ENCODE results near the gene NR1D2. TPM values are rescaled to one million over a fixed set of nuclear protein-coding genes. Genes with fewer than 3 reads are reported as not detected.

The NR1D2 gene
- total RNA-seq, 1 experiment from 2014 or later, result 24.0 TPM

GRCh38 chr3:23995219-23995618 lies 50.1 kb downstream of the NR1D2 start:
- Histone ChIP-seq H3K27me3 (ENCODE audit: insufficient read depth, low read length) (no peaks in the 10 kb centered on the region), H4K20me1 (ENCODE audit: control insufficient read depth, insufficient read depth, insufficient read length) (no peaks in the 10 kb centered on the region), H3T11ph (ENCODE audit: low read length) (no peak overlapping the region), H2BK15ac (ENCODE audit: low read depth, low read length) (no peak overlapping the region), H4K8ac (replicated peaks; ENCODE audit: insufficient read length, low read depth, low read length) (no peak overlapping the region), H2BK5ac (ENCODE audit: insufficient read length, low read length) (no peak overlapping the region), H3K4me1 (ENCODE audit: insufficient read depth, low read length) (no peaks in the 10 kb centered on the region; the same call in 1 of the 2 replicates), H4K5ac (ENCODE audit: insufficient read length, low read depth, low read length) (no peak overlapping the region), H4K91ac (ENCODE audit: insufficient read length, low read depth, low read length) (no peak overlapping the region), H2AFZ (ENCODE audit: low read length) (no peak overlapping the region), H3K4ac (ENCODE audit: low read depth, low read length) (no peak overlapping the region), H3K79me1 (ENCODE audit: insufficient read depth, low read depth, low read length, poor library complexity, severe bottlenecking) (no peaks in the 10 kb centered on the region), H3K27ac (ENCODE audit: insufficient read length, low read depth, low read length) (no peak overlapping the region), H2BK120ac (ENCODE audit: low read depth, low read length, poor library complexity, severe bottlenecking) (no peak overlapping the region), H3K4me2 (ENCODE audit: insufficient read depth, insufficient read length, low read length) (no peak overlapping the region), H3K18ac (ENCODE audit: insufficient read length, low read depth, low read length) (no peak overlapping the region), H2AK5ac (ENCODE audit: insufficient read length, low read length) (no peak overlapping the region), H3K56ac (ENCODE audit: insufficient read length, low read depth, low read length) (no peak overlapping the region), H3K9ac (ENCODE audit: extremely low read depth, insufficient read length, low read length) (no peak overlapping the region), H3K79me2 (ENCODE audit: insufficient read depth, low read length) (no peaks in the 10 kb centered on the region), H3K9me3 (ENCODE audit: control insufficient read depth, low read depth, low read length) (no peaks in the 10 kb centered on the region), H3K23me2 (ENCODE audit: insufficient read length, low read depth, low read length, poor library complexity, severe bottlenecking) (no peaks in the 10 kb centered on the region), H3K14ac (ENCODE audit: insufficient read depth, low read length) (no peak overlapping the region), H2BK20ac (ENCODE audit: low read depth, low read length, poor library complexity, severe bottlenecking) (no peak overlapping the region), H2BK12ac (ENCODE audit: insufficient read length, low read depth, low read length) (no peak overlapping the region), H3K23ac (ENCODE audit: insufficient read length, low read depth, low read length) (no peak overlapping the region)
- TF ChIP-seq CTCF (conservative IDR thresholded peaks at IDR 0.05), result no peak
- no peak overlapping the region for H3K4me3 Mint-ChIP-seq
- no peaks in the 10 kb centered on the region for H3K9me3 Mint-ChIP-seq
- WGBS (ENCODE audit: extremely low coverage, insufficient read length, low lambda C conversion rate), result no CpG with 5 or more reads among the region's 2 CpGs
- no peaks in the 10 kb centered on the region for H3K36me3 Mint-ChIP-seq (ENCODE audit: insufficient read depth in 1 of 3, low read depth in 3 of 3)
- no peak for DNase-seq
- H3K27ac Mint-ChIP-seq, result no peak overlapping the region
- no peaks in the 10 kb centered on the region for H3K27me3 Mint-ChIP-seq (ENCODE audit: low read depth)
- peaks cover 11% of the 10 kb centered on the region in 2 experiments for H3K4me1 Mint-ChIP-seq
